Endothelial cell of umbilical vein (primary cell): ENCODE measurements around the gene MAPT.

ENCODE experiments used
- CTCF ChIP-seq, 2 donors: IDR thresholded peaks; 1 replicate in 1 of 2; 2 replicates in 1 of 2; pipeline ENCODE4 v1.5.1; 2011; ENCODE audit warnings: low read length in 2 of 2, mild to moderate bottlenecking in 2 of 2, moderate library complexity in 2 of 2, control low read depth in 1 of 2, inconsistent platforms in 1 of 2, low read depth in 1 of 2; ENCODE audit not compliant: insufficient read depth in 1 of 2; ENCODE audit errors: extremely low read depth in 1 of 2
- EZH2 ChIP-seq: IDR thresholded peaks from 2 replicates; pipeline ENCODE4 v1.6.1; 2012; ENCODE audit warnings: borderline replicate concordance, low read depth, mild to moderate bottlenecking, moderate library complexity, low read length, inconsistent platforms; ENCODE audit not compliant: severe bottlenecking
- POLR2A ChIP-seq: IDR thresholded peaks from 2 replicates; pipeline ENCODE4 v1.6.1; 2012; ENCODE audit warnings: low read depth, mild to moderate bottlenecking, control low read depth, low read length

- TF ChIP-seq EZH2 (no peak), POLR2A (no peak), CTCF (IDR thresholded peaks at IDR 0.05; ENCODE audit: extremely low read depth in 1 of 2, insufficient read depth in 1 of 2, low read depth in 1 of 2, low read length in 2 of 2) (no peak)
Measured at GRCh38 chr17:45999900-46000290, 105.5 kb downstream of the MAPT start.
